Left lung (tissue), 10 donors: ENCODE measurements around the gene PARP14. TPM values are rescaled to one million over a fixed set of nuclear protein-coding genes. Genes with fewer than 3 reads are reported as not detected.

ENCODE experiments used
- ATAC-seq: fragments of 200-7000 bp; cut with Tn5 transposase; one replicate; pipeline ENCODE4 v1.9.1; 2020; ENCODE audit warnings: moderate library complexity
- DNase-seq, 4 donors: peaks; one replicate each; pipeline ENCODE4 v3.0.0-alpha.2; 2013 to 2020
- H3K27ac ChIP-seq, 2 donors: fragments of 200-600 bp; sonication (generic) in 1 of 2; one replicate each; pipeline versions ENCODE4 v1.5.0 to v1.8.0; 2020 to 2021
- H3K27me3 ChIP-seq, 2 donors: fragments of 200-600 bp; sonication (generic) in 1 of 2; one replicate each; pipeline versions ENCODE4 v1.5.0 to v1.8.0; 2020 to 2021
- H3K36me3 ChIP-seq, 2 donors: fragments of 200-600 bp; sonication (generic) in 1 of 2; one replicate each; pipeline versions ENCODE4 v1.5.0 to v1.8.0; 2020 to 2021
- H3K4me1 ChIP-seq, 2 donors: fragments of 200-600 bp; one replicate each; pipeline ENCODE4 v1.8.0; 2021
- H3K4me3 ChIP-seq, 2 donors: fragments of 200-600 bp; sonication (generic) in 1 of 2; one replicate each; pipeline versions ENCODE4 v1.5.0 to v1.8.0; 2020 to 2021; ENCODE audit warnings: mild to moderate bottlenecking in 1 of 2
- H3K9me3 ChIP-seq, 2 donors: fragments of 200-600 bp; sonication (generic) in 1 of 2; one replicate each; pipeline versions ENCODE4 v1.5.0 to v1.8.0; 2020 to 2021
- intact Hi-C, 2 donors: fragments of 100-400 bp; cut with DNase I; formaldehyde crosslinking; loops; one replicate each; pipeline versions ENCODE4 v1.11.2 to v1.14.2; 2022
- polyA plus RNA-seq, 6 donors: library from polyadenylated mRNA; unstranded; fragments of 120-200 nt; gene quantifications; one replicate each; pipeline ENCODE4 v1.2.1, GENCODE V29; 2013; ENCODE audit not compliant: insufficient read length in 6 of 6
- total RNA-seq, 2 donors: library from RNA; stranded (reverse); fragmentation: NEBNext Ultra II Directional; extraction: Animal tissue kit (Norgen Biotek cat#: 25700); gene quantifications; one replicate each; pipeline ENCODE4 v1.2.1, GENCODE V29; 2021
- TF ChIP-seq, protein P1 (sequence below), 2 donors: fragments of 200-600 bp; sonication (generic) in 1 of 2; IDR thresholded peaks; one replicate each; pipeline versions ENCODE4 v1.5.0 to v1.8.0; 2021; ENCODE audit warnings: antibody characterized with exemption in 2 of 2
- donor health status: DM: no; HTN: yes; CAD: no.
- donor health status: DM: no; HTN: no; CAD: no.

PARP14 gene
- total and polyA plus RNA-seq, 8 donors: 30.1 to 138 (median 44.7) TPM

DNA sequence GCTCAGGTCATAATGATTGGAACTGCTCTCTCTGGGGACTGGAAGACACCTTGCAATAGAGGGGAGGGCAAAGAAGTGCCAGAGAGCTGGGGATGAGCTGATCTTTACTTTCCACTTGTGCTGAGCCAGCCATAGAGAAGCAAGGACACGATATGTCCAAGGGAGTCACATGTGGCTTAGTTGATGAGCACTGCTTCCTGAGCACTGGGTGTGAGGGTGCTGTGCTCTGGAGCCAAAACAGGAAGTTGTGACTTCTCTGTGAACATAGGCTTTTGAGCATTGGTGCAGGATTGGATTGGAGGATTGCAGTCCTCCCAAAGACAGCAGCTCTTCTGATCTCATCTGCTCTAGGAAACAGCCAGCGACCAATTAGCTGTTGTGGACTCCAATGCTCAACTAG is 6.7 kb downstream of the PARP14 start:
- intact Hi-C loops: no loop called here
- peak; percentile 39 for ATAC-seq

DNA sequence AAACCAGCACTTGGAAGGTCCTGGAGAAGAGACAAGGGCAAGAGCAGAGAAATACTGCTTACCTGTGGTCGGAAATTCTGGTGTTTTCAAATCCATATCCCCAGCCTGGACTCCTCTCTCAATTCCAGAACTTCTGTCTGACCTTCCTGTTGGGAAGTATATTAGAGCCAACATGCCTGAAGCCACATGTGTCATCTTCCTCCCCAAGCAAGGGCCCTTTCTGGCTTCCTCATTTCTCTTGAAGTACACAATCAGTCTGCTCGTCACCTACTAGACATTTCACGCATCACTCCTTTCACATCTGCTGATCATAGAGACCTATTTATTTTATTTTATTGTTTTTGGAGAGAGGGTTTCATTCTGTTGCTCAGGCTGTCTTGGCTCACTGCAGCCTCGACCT is 8.4 kb downstream of the PARP14 start:
- peaks cover 0 to 25% of the 10 kb centered on the region in 2 donors for H3K4me1 ChIP-seq
- ATAC-seq (peak; percentile 16), DNase-seq (no peak)
- no peaks in the 10 kb centered on the region for H3K9me3 ChIP-seq
- H3K27me3 ChIP-seq: no peaks in the 10 kb centered on the region
- H3K36me3 ChIP-seq: peaks cover 0 to 5% of the 10 kb centered on the region in 2 donors
- TF ChIP-seq, protein P1, sequence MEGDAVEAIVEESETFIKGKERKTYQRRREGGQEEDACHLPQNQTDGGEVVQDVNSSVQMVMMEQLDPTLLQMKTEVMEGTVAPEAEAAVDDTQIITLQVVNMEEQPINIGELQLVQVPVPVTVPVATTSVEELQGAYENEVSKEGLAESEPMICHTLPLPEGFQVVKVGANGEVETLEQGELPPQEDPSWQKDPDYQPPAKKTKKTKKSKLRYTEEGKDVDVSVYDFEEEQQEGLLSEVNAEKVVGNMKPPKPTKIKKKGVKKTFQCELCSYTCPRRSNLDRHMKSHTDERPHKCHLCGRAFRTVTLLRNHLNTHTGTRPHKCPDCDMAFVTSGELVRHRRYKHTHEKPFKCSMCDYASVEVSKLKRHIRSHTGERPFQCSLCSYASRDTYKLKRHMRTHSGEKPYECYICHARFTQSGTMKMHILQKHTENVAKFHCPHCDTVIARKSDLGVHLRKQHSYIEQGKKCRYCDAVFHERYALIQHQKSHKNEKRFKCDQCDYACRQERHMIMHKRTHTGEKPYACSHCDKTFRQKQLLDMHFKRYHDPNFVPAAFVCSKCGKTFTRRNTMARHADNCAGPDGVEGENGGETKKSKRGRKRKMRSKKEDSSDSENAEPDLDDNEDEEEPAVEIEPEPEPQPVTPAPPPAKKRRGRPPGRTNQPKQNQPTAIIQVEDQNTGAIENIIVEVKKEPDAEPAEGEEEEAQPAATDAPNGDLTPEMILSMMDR (IDR thresholded peaks at IDR 0.05): no peak
- no peak overlapping the region for H3K27ac ChIP-seq
- intact Hi-C loops: no loop called here
- H3K4me3 ChIP-seq: no peak overlapping the region

More for the DNA sequence above, 6.7 kb downstream of the PARP14 start:
- no peaks in the 10 kb centered on the region for H3K27me3 ChIP-seq
- H3K4me1 ChIP-seq: peaks cover 2 to 42% of the 10 kb centered on the region in 2 donors
- no peaks in the 10 kb centered on the region for H3K9me3 ChIP-seq
- DNase-seq: no peak
- TF ChIP-seq, protein P1 (IDR thresholded peaks at IDR 0.05): no peak
- H3K36me3 ChIP-seq: peaks cover 0 to 5% of the 10 kb centered on the region in 2 donors
- no peak overlapping the region for H3K4me3 ChIP-seq
- no peak overlapping the region for H3K27ac ChIP-seq

DNA sequence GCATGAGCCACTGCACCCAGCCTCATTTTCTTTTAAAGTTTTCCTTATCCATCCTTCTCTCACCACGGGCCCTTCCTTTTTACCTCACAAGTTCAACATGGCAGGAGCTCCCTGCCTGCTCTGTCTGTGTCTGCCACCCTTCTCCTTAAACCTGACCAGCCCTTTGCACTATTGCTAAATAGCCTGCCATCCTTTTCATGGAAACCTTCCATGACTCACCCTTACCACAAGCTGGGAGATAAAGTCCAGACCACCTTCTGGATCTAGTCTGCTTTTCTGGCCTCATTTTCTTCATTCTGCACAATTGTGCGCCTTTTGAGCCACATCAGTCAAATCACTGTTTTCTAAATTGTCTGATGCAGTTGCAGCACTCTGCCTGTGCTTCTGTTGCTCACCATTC is 8.9 kb downstream of the PARP14 start:
- no peaks in the 10 kb centered on the region for H3K9me3 ChIP-seq
- no peaks in the 10 kb centered on the region for H3K27me3 ChIP-seq
- TF ChIP-seq, protein P1 (IDR thresholded peaks at IDR 0.05): no peak
- no peak overlapping the region for H3K27ac ChIP-seq
- ATAC-seq (no peak), DNase-seq (no peak)
- intact Hi-C loops: no loop called here
- peaks cover 0 to 5% of the 10 kb centered on the region in 2 donors for H3K36me3 ChIP-seq
- H3K4me3 ChIP-seq: no peak overlapping the region
- H3K4me1 ChIP-seq: peaks cover 0 to 19% of the 10 kb centered on the region in 2 donors

DNA sequence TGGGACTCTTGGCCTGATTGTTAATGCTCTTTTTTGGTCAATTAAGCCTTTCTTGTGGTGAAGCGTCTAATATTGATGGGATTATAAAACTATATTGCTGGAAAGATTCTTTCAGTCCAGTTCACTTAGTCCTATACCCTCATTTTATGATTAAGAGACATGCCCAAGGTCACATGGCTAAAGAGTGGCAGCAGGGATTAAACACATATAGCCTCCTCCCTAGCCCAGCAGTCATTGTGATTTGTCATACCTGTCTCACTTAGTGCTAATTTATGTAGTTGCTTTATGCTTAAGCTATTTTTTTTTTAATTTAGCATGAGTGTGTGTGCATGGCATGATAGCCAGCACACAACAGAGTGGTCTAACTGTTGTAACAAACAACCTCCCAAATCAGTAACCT is 9.5 kb downstream of the PARP14 start:
- Histone ChIP-seq H3K4me1 (peaks cover 0 to 18% of the 10 kb centered on the region in 2 donors), H3K4me3 (no peak overlapping the region), H3K9me3 (no peaks in the 10 kb centered on the region), H3K27ac (no peak overlapping the region), H3K27me3 (no peaks in the 10 kb centered on the region), H3K36me3 (peaks cover 0 to 5% of the 10 kb centered on the region in 2 donors)
- DNase-seq: no peak
- no peak for ATAC-seq
- intact Hi-C loops: no loop called here
- TF ChIP-seq, protein P1 (IDR thresholded peaks at IDR 0.05): no peak

DNA sequence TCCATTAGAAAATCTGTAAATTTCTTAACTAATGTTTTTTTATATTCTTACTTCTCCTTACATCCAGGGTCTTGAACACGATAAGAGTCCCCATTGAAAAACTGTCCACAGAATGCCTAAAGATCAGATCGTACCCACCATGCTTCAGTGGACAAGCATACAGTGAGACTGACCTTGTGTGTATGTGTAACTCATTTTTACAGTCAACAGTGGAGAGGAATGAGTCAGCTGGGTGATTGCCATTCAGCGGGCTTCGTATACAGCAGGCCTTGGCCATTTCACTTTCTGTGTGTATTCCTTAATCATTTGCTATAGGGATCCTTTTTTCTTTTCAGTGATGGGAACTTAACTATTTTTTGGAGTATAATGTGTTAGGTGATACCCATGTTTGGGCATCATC is 10.6 kb downstream of the PARP14 start:
- Histone ChIP-seq H3K4me3 (no peak overlapping the region), H3K27me3 (no peaks in the 10 kb centered on the region), H3K4me1 (peaks cover 0 to 18% of the 10 kb centered on the region in 2 donors), H3K27ac (no peak overlapping the region), H3K9me3 (no peaks in the 10 kb centered on the region), H3K36me3 (peaks cover 0 to 3% of the 10 kb centered on the region in 2 donors)
- ATAC-seq (no peak), DNase-seq (no peak)
- TF ChIP-seq, protein P1 (IDR thresholded peaks at IDR 0.05): no peak
- intact Hi-C loops: no loop called here
